ENCODE results near the gene SNX19. TPM values are rescaled to one million over a fixed set of nuclear protein-coding genes. Genes with fewer than 3 reads are reported as not detected.

Gene SNX19
- total RNA-seq, 1 donor from 2014 or later: 134 TPM

- no peak for DNase-seq (ENCODE audit: low read depth)
These were observed 8.2 kb downstream of the SNX19 start for GRCh38 chr11:130908061-130908460.

- no peak for DNase-seq (ENCODE audit: low read depth)
These were observed 9.1 kb downstream of the SNX19 start for GRCh38 chr11:130907229-130907628.

GRCh38 chr11:130906616-130907015 lies 9.7 kb downstream of the SNX19 start:
- no peak for DNase-seq (ENCODE audit: low read depth)

DNA sequence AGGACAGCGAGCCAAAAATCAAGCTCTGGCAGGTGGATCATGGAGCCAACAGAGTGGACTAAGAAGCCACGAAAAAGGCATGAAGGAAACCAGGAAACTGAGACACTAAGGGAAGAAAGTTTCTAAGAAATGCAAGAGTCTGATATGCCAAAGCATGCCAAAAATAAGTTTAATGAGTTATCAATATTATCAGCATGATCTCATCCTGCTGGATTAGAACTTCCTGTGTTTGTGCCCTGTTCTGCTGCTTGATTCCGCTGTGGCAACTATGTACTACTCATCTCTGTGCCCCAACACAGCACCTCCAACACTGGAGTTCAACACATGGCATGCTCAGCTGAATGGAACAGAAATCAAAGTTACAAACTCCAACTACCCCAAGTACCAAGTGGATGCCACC lies 10.8 kb downstream of the SNX19 start:
- DNase-seq (ENCODE audit: low read depth): no peak

- no peak for DNase-seq (ENCODE audit: low read depth)
These were observed 11.9 kb downstream of the SNX19 start for GRCh38 chr11:130904380-130904779.

DNA sequence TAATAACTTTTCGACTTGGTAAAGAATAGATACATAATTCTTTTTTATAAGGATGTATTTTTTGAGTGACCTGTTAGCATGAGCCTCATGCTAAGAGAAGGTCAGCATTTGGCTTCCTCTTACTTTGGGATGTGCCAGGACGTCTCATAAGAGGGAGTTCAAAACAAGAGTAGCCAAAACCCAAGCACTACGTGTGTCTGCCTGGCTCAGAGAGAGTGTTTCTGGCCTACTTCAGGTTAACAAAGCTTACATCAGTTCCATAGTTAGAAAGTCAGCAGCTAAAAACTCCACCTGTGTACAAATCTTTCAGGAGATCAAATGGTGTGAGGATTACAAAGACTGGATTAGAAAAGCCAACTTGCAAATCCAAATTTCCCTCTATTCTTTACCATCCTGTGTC lies 13.9 kb downstream of the SNX19 start:
- DNase-seq (ENCODE audit: low read depth): no peak

- no peak for DNase-seq (ENCODE audit: low read depth)
These were observed 17.2 kb downstream of the SNX19 start for GRCh38 chr11:130899106-130899505.

GRCh38 chr11:130897262-130898182 lies 18.8 kb downstream of the SNX19 start:
- DNase-seq (ENCODE audit: low read depth): peak; percentile 83

DNA sequence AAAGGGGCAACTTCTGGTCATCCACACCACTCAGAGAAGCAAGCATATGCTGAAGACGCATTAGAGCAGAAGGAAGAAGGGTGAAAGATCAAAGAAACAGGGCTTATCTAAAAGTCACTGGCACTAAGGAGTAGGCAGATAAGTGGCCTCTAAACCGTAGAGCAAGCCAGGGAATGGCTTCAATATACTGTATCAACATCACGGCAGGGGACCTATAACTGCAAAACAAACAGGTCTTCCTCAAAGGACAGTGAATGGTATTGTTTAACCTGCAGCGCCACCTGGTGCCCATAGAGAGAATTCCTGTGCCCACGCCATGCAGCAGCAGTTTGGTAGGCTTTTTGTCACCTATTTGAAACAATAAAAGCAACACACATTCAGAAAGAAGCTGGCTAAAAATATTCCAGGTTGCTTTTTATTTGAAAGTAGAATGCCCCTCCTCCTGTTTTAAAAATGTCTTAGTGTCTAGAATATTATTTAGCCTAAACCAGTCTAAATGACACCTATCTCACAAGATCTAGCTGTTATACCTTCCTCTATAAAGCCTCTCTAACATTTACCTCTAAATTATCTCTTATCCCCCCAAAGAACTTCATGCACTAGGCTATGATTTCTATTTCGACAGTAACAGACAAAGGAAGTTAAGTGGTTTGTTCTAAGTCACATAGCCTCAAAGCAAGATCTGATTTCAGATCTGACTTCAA lies 21.8 kb downstream of the SNX19 start:
- DNase-seq (ENCODE audit: low read depth): peak; percentile 80

DNA sequence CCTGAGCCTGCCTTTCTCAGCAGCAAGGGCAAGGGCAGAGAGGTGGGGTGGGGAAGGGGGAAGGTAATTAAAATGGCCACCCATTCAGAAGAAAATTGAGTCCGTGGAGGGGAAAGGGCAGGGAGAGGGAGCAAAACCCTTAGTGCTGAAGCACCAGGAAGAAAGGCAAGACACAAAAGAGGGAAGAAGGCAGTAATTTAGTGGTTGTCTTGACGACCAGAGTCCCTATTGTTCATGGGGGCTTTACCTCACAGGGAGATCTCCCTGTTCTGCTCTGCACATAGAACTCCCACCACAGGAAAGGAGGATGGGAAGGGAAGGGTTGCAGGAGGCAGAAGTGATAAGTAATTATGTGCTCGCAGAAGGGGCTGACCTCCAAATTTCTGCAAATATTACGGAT lies 23.4 kb downstream of the SNX19 start:
- DNase-seq (ENCODE audit: low read depth): no peak

- DNase-seq (ENCODE audit: low read depth): peak; percentile 31
These were observed 25.0 kb downstream of the SNX19 start for GRCh38 chr11:130891326-130891725.

- no peak for DNase-seq (ENCODE audit: low read depth)
These were observed 26.1 kb downstream of the SNX19 start for GRCh38 chr11:130890039-130890745.

DNA sequence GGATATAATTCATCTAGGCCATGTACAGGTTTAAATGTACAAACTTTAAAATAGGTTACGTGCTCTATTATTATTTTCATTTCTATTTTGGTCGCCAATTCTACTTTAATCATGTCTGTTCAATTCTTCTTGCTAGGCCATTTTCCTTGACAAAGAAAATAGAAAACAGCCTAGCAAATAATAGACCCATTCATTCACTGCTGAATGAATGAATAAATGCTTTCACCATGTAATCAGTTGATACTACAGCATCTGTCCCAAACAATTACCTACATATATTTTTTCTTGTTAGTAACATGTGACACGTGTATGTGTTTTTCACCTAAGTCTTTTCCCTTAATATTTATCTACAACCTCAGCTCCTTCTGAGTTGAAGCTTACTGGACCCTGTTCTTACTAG lies 27.5 kb downstream of the SNX19 start:
- no peak for DNase-seq (ENCODE audit: low read depth)

GRCh38 chr11:130886704-130887103 lies 29.6 kb downstream of the SNX19 start:
- DNase-seq (ENCODE audit: low read depth): no peak

- DNase-seq (ENCODE audit: low read depth): peak; percentile 57
These were observed 34.1 kb downstream of the SNX19 start for GRCh38 chr11:130882138-130882551.

- no peak for DNase-seq (ENCODE audit: low read depth)
These were observed 34.7 kb downstream of the SNX19 start for GRCh38 chr11:130881475-130882137.

DNA sequence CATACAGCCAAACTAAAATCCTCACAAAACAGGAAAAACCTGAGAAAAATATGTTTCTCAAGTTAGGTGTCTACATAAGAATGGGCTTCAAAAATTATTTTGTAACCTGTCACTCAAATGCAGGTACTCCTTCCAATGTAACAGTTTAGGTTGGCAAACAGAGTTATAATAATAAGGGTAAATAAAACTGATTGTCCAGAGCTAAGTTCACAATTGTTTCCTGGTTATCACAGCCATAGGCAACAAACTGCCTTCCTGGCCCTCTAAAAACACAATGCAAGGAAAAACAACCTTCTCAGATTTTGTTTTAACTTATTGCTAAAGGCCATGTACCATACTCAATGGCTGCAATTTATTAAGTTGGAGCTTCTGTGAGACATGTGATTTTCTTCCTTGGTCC lies 36.4 kb downstream of the SNX19 start:
- DNase-seq (ENCODE audit: low read depth): no peak

GRCh38 chr11:130876931-130877915 lies 39.1 kb downstream of the SNX19 start:
- DNase-seq (ENCODE audit: low read depth): no peak

GRCh38 chr11:130876100-130876499 lies 40.2 kb downstream of the SNX19 start:
- no peak for DNase-seq (ENCODE audit: low read depth)

- DNase-seq (ENCODE audit: low read depth): no peak
These were observed 41.2 kb downstream of the SNX19 start for GRCh38 chr11:130874955-130875531.

Data from myocyte (in vitro differentiated cells).